GM19463 (cell line): ENCODE data around the gene COL11A2.
"Not testable (repeated sequence)": the region's sequence is repeated elsewhere in the genome, so short reads cannot be mapped to it uniquely, and the experiment has no call there.

ENCODE experiments used
- ATAC-seq: cut with Tn5 transposase; IDR thresholded peaks from one replicate; pipeline ENCODE4 v1.9.1; 2021; ENCODE audit warnings: mild to moderate bottlenecking, moderate library complexity; ENCODE audit not compliant: unreplicated experiment

The COL11A2 gene

GRCh38 chr6:33160728-33161344, 31.4 kb downstream of the COL11A2 start:
- no peak for ATAC-seq

DNA sequence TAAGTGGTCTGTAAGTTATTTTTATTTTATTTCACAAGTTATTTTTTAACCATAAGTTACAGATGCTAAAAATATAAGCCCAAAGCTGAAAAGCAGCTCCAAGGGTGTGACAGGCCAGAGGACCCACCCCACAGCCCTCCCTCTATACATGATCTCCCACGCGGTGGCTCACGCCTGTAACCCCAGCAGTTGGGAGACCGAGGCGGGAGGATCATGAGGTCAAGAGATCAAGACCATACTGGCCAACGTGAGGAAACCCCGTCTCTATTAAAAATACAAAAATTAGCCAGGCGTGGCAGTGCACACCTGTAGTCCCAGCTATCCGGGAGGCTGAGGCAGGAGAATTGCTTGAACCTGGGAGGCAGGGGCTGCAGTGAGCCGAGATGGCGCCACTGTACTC, 32.2 kb downstream of the COL11A2 start:
- no peak for ATAC-seq

- no peak for ATAC-seq
Observed at GRCh38 chr6:33156964-33157363, 35.3 kb downstream of the COL11A2 start.

DNA sequence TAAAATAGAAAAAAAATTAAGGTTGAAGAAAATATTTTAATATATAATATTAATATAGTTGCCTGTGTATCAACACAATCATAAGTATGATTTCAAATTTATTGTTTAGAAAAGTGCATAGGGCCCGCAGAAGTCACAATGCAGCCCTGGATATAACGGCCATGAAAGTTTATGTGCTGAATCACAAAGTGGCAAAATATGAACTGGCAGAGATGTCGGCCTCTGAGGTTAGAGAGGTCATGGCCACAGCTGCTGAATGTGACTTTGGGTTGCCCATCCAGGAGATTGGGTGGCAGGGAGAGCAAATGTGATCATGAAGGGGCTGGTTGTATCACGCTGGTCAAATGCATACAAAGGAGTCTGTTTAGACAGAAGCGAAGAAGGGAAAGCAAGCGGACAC, 35.7 kb downstream of the COL11A2 start:
- no peak for ATAC-seq

- no peak for ATAC-seq
Observed at GRCh38 chr6:33154349-33154748, 37.9 kb downstream of the COL11A2 start.

- ATAC-seq = no peak
Observed at GRCh38 chr6:33151050-33151449, 41.2 kb downstream of the COL11A2 start.

GRCh38 chr6:33150560-33150959, 41.7 kb downstream of the COL11A2 start:
- ATAC-seq = not testable (repeated sequence)

DNA sequence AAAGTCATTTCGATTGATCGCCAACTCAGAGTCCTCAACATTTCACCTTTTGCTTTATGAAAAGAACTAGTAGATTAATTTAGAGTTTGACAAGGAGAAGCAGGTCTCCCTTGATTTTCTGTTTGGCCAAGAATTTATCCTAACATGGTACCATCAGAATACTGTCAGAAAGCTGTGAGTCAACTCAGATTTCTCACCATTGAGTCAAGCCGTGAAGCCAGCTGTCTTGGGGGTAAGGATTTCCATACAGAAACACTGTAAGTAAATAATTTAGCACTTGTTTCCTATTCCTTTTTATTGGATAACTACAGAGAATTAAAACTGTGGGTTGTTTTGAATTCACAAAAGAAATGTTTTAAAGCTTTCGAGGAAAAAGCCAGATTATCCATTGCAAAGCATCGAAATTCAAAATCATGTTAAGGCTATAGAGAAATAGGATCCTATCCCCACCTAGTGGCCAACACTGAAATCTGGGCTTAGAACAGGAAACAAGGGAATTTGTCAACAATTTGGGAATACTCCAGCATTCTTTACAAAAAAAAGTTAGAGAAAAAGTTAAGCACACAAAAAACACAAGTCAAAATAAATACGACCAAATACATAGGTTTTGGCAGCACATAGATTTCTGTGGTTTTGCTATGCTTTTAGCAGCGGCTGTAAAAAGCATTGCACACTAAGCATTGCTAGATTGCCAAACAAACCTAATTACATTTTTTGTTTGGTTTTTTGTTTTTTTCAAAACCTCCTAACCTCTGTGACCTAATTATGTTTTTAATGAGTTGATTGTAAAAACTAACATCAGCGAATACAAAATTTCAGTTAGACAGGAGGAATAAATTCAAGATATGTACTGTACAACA, 44.2 kb downstream of the COL11A2 start:
- no peak for ATAC-seq

DNA sequence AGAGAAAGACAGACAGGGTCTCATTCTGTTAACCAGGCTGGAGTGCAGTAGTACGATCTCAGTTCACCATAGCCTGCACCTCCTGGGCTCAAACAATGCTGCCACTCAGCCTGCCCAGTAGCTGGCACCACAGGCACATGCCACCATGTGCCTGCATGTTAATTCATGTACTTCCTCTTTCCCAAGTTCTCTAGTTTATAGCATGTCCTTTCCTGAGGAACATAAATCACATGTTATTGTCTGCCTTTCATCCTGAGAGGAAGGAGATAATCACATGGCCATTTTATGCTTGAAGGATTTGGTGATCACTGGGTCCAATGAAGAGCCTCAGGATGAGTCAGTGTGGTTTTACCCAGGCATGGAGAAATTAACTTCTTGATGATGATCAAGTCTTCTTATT, 47.9 kb downstream of the COL11A2 start:
- ATAC-seq = no peak

DNA sequence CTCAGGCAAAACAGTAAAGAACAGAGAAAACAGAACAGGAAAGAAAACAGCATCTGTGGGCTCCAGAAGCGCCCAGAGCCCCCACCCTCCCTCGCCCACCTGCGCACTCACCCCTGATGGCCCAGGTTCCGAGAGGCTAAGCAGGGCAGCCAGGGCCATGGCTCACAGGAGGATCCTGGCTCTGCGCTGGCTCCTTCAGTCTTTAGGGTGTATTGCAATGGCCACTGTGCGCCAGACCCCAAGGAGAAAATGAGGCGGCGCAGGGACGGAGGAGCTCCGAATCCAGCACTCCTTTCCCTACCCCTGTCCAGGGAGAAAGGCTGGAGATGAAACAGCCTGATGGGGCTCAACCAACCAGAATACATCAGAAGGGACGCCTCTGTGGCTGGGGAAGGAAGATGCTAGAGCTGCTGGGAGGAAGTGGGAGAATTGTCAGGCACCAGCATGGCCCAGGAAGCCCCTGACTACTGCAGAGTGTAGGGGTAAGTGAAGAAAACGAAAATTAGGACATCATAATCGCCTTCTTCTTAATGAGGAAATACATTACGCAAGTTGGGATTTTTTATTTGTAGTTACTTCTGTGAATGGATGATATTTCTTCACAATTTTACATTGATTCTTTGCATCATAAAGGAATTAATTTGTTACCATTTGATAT, 49.0 kb downstream of the COL11A2 start:
- ATAC-seq = no peak

DNA sequence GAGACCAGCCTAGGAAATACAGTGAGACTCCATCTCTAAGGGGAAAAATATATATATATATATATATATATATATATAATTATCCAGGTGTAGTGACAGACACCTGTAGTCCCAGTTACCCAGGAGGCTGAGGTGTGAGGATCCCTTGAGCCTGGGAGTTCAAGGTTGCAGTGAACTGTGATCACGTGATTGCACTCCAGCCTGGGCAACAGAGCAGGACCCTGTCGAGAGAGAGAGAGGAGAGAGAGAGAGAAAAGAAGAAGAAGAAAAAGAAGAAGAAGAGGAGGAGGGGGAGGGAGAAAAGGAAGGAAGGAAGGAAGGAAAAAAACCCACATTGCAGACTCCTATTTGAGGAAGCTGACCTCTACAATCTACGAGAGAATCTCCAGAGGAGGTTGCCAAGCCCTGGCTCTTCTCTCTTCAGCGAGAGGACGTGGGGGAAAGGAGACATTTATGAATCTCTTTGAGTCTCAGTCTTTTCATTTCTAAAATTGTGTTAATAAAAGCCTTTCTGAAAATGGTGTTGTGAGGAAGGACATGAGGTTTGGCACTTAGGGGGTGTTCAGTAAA, 49.7 kb downstream of the COL11A2 start:
- no peak for ATAC-seq

DNA sequence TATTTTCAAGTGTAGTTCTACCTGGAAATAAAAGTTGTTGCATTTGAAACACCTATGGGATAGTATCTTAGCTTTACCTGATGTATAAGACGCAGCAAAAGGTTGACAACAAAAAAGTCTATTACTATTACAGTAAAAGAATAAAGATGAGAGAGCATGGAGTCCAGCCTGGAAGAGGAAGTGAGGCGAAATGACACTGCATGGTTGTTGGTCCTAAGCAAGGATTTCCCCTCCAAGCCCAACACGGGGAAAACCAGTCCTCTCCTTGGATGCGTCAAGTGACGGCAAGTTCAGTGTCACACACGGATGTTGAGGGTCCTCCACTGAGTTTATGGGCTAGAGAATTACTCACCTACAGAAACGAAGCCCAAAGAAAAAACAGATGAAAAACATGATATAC, 51.7 kb downstream of the COL11A2 start:
- no peak for ATAC-seq

DNA sequence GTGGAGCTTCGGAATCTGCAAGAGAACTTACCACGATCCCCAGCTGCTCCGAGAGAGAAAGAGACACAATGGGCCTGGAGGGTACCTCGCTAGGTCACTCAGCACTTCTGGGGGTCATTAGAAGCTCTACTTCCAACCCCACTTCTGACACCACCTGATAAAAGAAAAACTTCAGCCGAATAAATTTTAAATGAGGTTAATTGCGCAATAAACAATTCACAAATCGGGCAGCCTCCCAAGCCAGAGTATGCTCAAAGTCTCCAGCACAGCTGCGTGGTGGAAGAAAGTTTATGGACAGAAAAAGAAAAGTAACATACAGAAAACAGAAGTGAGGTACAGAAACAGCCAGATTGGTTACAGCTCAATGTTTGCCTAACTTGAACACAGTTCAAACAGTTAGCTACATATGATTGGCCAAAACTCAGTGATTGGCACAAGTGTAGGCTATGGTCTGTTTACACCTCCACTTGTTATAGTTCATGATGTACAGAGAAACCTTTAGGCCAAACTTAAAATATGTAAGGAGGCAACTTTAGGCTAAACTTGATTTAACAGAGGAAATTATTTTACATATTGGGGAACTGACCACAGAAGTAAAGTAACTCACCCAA, 52.6 kb downstream of the COL11A2 start:
- ATAC-seq = no peak

GRCh38 chr6:33136310-33136900, 55.9 kb downstream of the COL11A2 start:
- ATAC-seq = no peak

DNA sequence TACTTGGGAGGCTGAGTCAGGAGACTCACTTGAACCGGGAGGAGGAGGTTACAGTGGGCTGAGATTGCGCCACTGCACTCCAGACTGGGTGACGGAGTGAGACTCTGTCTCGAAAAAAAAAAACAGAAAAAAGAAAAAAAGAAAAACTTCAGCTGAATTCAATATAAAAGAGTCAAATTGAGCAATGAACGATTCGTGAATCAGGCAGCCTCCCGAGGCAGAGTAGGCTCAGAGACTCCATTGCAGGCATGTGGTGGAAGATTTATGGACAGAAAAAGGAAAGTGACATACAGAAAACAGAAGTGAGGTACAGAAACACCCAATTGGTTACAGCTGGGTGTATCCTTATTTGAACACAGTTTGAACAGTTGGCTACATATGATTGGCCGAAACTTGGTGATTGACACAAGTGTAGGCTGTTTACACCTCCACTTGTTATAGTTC, 60.2 kb downstream of the COL11A2 start:
- ATAC-seq = no peak

DNA sequence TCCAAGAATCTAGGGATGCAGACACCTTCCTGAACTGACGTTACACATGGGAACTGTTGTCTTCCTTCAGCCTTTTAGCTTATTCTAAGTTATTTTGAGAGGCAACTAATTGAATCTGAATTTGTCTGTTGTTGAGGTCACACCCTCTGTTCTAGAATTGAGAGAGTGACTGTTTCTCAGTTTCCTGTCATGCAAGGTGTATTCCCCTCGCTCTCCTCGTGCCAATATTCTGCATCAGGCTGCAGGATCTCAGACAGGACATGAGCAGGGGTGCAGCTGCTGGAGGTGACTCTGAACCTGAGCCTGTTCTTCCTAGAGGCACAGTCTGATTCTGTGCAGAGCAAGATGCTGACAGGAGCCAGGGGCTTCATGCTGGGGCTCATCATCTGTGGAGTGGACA, 63.9 kb downstream of the COL11A2 start:
- ATAC-seq = no peak

- no peak for ATAC-seq
Observed at GRCh38 chr6:33126101-33126714, 66.1 kb downstream of the COL11A2 start.

DNA sequence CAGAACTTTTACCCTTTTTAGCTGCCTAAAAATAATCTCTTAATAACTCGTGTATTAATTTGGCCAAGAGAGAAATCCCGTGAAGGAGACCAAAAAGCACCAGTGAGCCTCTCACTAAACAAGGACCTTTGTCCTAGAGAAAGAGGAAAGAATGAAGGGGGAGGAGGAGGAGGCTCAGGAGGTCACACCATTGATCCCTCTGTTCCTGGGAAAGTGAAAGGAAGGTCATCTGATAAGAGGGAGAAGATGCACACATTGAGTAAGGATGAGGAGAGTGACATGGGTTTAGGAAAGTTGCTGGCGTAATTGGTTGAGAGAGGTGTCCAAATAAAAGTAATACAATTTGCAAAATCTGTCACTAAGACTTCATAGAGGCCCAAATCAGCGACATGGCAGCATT, 67.3 kb downstream of the COL11A2 start:
- ATAC-seq = no peak

DNA sequence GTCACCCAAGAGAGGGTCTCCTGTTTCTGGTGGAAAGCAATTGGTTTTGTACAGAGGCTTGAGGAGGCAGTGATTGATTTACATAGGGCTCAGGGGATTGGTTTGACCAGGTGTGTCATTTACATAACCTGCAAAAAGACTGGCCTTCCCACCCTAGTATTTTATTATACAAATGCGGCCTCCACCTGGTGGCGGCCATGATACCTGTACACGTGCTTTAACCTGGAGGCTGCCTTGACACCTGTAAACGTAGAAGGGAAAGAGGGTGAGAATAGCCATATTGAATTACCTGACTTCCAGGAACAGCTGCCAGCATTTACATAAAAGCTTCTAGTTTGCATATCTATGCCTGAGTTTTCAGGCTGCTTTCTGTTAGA, 67.8 kb downstream of the COL11A2 start:
- no peak for ATAC-seq

DNA sequence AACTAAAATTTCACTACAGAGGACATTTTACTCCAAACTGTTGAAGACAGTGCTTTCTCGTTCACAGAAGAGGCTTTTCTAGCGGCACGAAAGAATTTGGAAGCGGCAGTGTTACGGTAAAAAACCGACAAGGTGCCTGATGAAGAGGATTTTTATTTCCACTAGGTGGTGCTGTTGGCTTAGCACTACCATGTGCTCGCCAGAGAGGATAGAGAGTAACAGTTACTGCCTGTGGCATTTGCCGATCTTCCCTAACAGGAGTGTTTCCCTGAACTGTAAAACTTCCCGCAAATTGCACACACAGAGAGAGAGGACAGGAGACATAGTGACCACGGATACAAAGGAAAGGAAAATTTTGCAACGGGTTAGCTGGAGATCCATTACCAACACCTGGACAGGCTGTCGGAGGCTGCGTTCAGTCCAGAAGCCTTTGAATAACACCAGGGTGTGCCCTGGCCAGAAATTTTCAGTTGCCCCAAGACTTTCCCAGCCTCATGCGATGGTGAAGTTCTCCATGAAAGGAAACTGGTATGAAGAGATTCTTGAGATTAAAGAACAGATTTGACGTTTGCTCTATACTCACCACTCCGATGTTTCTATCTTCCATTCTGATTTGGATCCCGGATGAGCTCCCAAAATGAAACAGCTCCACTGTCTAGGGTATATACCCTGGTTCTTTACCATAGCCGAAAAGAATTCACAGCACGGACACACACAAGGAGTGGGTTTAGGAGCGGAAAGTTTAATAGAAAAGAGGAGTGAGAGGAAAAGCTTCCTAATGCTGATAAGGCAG, 68.3 kb downstream of the COL11A2 start:
- no peak for ATAC-seq
